HG02763 (cell line): ENCODE measurements around the gene CROCC2.

Experiments
- ATAC-seq: cut with Tn5 transposase; IDR thresholded peaks from one replicate; pipeline ENCODE4 v1.9.1; 2021; ENCODE audit warnings: mild to moderate bottlenecking, moderate library complexity; ENCODE audit not compliant: unreplicated experiment

The CROCC2 gene

DNA sequence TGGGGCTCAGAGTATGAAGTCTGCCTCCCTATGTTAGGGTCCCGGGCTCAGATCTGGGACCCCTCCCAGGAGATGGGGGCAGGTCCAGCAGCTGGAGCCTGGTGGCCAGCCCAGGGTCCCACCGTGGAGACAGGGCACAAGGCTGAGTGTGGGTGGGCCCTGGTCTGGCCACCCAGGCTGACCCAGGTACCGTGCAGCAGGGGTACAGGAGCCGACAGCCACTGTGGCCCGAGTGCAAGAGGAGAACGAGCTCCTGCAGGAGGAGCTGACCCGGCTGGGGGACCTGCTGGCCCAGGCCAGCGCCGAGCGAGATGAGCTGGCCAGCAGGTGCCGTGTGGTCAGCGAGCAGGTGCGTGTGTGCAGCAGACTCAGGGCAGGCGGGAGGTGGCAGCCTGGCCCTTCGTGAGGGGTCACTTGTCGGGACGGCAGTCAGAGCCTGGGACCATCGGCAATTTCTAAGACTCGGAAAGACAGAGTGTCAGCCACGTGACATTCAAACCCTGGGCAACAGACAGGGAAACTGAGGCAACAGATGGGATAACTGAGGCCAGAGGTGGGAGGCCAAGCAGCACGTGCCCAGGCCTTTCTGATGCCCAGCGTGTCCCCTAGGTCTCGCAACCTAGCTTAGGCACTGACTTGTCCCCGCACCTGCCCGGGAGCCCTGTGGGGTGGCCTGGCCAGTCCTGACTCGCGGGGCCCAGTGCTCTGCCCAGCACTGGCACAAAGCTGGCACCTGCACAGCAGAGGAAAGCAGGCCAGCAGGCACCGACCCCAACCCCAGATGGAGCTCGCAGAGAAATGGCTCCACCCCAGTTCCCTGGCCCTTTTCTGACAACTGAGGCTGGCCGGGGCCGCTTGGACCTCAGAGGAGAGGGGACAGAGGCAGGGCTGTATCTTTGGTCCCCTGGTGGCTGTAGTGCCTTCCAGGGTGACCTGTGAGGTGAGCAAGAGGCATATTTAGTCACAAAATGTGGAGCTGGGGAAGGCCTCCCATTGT lies 13.9 kb downstream of the CROCC2 start:
- ATAC-seq, result no peak

- no peak for ATAC-seq
These were observed 14.7 kb downstream of the CROCC2 start for GRCh38 chr2:240920783-240921231.

- ATAC-seq, result no peak
These were observed 15.3 kb downstream of the CROCC2 start for GRCh38 chr2:240921311-240921994.

GRCh38 chr2:240921995-240922244 lies 15.8 kb downstream of the CROCC2 start:
- no peak for ATAC-seq

- no peak for ATAC-seq
These were observed 16.3 kb downstream of the CROCC2 start for GRCh38 chr2:240922245-240922981.

DNA sequence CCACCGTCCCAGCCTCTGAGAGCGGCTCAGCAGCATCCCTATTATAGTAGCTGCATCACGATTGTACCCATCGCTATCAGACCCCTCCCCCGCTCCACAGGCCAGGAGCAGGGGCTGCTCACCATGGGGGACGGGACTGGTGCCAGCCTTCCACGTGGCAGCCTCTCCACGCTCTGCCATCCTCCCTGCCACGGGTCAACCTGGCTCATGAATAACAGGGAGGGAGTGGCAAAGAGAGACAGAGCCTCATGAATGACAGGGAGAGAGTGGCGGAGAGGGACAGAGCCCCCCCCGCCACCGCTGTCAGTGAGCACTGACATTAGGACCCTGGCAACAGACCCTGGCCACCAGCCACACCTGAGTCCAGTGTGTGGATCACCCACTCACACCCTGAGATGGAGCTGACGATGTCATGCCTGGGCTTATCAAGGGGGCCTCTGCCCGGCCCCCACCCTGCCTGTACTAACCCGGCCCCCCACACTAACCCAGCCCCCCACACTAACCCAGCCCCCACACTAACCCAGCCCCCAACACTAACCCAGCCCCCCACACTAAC lies 16.9 kb downstream of the CROCC2 start:
- ATAC-seq, result no peak

DNA sequence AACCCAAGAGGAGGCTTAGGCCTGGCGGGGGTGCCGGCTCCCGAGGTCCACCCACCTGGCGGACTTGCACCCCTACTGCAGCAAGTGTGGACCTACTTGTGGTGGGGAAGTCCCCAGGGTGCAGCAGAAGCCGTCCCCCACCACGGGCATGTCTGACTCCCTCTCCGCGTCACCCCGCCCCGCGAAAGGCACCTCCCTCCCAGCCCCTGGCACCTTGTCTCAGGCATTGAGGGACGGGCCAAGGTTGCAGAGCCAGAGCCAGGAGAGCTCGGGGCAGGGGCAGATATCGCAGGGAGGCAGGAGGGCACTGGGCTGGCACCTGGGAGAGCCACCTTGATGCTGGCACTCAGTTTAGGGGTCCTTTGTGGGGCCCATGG lies 19.0 kb downstream of the CROCC2 start:
- ATAC-seq, result no peak

GRCh38 chr2:240925568-240926515 lies 19.7 kb downstream of the CROCC2 start:
- no peak for ATAC-seq

DNA sequence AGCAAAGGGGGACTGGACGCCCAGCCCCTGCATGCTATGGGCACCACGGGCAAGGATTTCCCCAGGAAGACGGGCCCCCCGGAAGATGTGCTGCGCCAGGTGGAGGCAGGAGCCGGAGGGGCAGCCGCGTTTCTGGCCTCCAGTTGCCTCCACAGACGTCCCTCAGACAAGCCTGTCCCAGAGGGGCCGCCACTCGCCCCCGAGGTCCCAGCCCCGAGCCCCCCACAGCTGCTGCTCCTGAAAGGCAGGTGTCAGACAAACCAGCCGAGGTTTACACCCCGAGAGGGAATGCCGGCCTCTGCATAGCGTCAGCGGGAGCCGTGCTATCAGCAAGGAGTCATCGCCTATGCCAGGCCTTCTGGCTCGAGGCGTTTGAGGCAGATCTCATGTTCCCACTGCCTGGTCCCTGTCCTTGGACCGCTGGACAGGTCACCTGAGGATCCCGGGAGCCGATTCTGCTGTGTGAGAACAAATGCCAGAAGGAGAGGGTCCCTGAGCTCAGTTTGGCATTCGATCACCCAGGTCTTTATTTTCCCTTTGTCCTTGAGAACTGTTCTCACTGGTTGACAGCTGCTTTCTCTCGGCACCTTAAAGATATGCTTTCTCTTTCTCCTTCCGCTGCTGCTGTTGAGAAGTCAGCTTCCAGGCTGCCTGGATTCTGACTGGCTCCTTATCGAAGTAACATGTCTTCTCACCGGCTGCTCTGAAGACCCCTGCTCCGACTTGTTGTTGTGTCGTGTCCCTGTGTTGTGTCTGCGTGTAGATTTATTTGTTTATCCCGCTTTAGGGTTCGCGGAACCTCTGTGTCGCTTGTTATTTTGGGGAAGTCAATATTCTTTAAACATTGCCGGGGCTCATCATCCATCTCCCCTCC lies 20.6 kb downstream of the CROCC2 start:
- no peak for ATAC-seq

- no peak for ATAC-seq
These were observed 21.2 kb downstream of the CROCC2 start for GRCh38 chr2:240927390-240927781.

DNA sequence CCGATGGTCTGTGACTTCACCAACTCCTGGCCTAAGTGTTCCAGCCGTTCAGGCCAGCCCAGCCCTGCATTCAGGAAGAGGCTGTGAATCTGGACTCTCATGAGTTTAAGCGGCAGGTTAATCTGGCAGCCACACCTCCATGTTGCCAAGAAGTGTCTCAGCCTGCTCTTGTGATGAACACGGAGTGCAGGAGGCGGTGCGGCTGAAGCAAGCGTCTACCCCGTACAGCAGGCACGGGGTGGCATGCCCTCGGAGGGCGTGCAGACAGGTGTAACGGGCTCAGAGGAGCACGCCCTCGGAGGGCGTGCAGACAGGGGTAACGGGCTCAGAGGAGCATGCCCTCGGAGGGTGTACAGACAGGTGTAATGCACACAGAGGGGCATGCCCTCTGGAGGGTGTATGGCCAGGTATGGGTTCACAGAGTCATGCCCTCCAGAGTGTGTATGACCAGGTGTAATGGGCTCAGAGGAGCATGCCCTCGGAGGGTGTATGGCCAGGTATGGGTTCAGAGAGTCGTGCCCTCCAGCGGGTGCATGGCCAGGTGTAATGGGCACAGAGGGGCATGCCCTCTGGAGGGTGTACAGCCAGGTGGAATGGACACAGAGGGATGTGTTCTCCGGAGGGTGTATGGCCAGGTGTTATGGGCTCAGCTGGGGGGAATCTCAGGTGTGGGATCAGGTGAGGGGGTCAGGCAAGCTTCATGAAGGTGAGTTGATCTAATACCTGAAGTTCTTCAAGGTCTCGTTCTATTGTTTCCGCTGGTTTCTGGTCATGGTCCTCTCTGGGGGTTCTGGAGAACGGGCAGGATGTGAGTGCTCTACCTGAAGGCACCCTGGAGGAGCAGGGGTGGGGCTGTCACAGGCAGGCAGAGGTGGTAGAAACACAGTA lies 22.6 kb downstream of the CROCC2 start:
- no peak for ATAC-seq

GRCh38 chr2:240929364-240930095 lies 23.4 kb downstream of the CROCC2 start:
- ATAC-seq, result no peak

GRCh38 chr2:240930096-240930630 lies 24.0 kb downstream of the CROCC2 start:
- no peak for ATAC-seq

DNA sequence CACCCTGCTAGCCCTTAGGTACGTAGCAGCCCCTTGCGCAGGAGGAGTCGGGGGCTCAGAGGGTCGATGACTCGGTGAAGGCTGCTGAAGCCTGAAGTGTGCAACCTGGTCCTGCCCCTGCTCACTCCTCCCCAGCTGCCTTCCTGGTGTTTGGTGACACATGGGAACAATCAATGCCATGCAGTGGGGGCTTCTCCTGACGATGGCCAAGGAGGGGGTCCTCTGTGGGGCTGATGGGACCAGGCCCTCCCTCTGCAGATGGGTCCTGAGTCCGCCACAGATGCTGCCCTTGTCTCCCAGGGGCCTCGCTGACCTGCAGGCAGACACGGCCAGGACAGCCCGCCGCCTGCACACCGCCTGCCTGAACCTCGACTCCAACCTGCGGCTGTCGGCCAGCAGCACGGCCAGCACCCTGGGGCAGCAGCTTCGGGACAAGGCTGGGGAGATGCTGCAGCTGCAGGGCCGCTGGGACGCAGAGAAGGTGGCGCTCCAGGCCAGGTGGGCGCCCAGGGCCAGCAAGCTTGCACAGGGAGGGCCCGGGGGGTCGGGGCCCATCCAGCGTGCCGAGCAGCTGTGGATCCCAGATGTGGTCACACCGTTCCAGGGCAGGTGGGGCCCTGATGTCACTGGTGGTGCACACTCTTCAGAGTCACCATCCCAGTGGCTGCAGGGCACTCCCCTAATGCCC lies 24.6 kb downstream of the CROCC2 start:
- ATAC-seq, result no peak

- no peak for ATAC-seq
These were observed 25.3 kb downstream of the CROCC2 start for GRCh38 chr2:240931319-240931949.

DNA sequence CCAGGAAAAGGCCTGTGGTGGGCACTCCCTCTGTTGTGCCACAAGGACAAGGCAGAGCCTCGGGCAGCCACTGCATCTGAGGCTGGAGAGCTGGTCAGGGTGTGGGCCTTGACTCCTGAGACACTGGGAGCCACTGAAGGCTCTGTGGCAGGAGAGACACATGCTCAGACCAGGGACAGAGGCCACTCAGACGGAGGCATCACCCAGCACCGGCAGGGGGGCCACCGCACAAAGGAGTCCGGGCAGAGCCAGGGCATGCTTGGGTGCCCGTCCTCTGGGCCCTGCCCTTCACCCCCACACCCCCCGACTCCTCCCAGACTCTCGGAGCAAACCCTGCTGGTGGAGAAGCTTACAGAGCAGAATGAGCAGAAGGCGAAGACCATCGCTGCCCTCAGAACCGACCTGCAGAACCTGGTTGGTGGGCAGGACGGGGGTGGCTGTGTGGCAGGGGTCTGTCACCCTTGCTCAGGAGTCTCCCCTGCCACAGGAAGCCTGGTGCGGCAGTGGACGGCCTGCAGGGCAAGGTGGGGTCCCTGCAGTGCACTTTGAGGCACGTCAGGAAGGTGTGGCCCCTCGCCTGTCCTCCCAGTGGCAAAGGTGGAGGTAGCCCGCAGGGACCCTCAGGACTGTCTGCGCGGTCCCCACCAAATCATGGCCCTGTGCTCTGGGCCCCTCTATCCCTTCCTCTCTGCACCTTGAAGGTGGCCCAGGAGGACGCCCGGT lies 26.0 kb downstream of the CROCC2 start:
- ATAC-seq, result no peak
